A549 (cell line): ENCODE data around the gene THAP3. TPM values are rescaled to one million over a fixed set of nuclear protein-coding genes. Genes with fewer than 3 reads are reported as not detected.

ENCODE experiments used
- ATAC-seq, 2 experiments: fragments of 200-7000 bp in 1 of 2; fragments of >200 bp in 1 of 2; cut with Nextera tagmentation in 1 of 2; cut with Tn5 transposase in 1 of 2; 3 replicates each; pipeline versions ENCODE4 v1.8.0 to v1.9.1; 2018 to 2020; ENCODE audit warnings: mild to moderate bottlenecking in 1 of 2, moderate library complexity in 1 of 2
- CTCF ChIA-PET: fragments of 300-600 bp; sonication (Branson Sonifier 250); formaldehyde crosslinking; extraction: SDS; loops from one replicate; lab custom pipeline; 2021; ENCODE audit warnings: antibody characterized with exemption, inconsistent platforms; lab: Yijun Ruan, JAX
- POLR2A ChIA-PET: fragments of 350-600 bp; formaldehyde crosslinking; extraction: SDS; loops from one replicate; lab custom pipeline; 2021; ENCODE audit warnings: antibody characterized with exemption, inconsistent platforms; lab: Yijun Ruan, JAX
- DNase-seq, 2 experiments: peaks; one replicate each; pipeline versions ENCODE4 v3.0.0 to v3.0.0-alpha.2; 2011 to 2016; ENCODE audit warnings: low read depth in 1 of 2, low spot score in 1 of 2
- FAIRE-seq: peaks from 2 replicates; lab custom pipeline; 2011; peaks lifted over from hg19 to GRCh38; lab: Jason Lieb, UNC
- H3K27ac ChIP-seq, 2 experiments: fragments of >200 bp; sonication (Bioruptor Twin); formaldehyde crosslinking; 3 replicates each; pipeline ENCODE4 v1.5.1; 2016 to 2017
- H3K4me1 ChIP-seq: fragments of >200 bp; sonication (Bioruptor Twin); formaldehyde crosslinking; 3 replicates; pipeline ENCODE4 v1.6.1; 2016
- H3K4me2 ChIP-seq: fragments of >200 bp; sonication (Bioruptor Twin); formaldehyde crosslinking; 3 replicates; pipeline ENCODE4 v1.6.1; 2016
- H3K4me3 ChIP-seq: fragments of >200 bp; sonication (Bioruptor Twin); formaldehyde crosslinking; 3 replicates; pipeline ENCODE4 v1.5.1; 2016
- H3K9me3 ChIP-seq: fragments of >200 bp; sonication (Bioruptor Twin); formaldehyde crosslinking; 3 replicates; pipeline ENCODE4 v1.6.1; 2016
- ATOH8 ChIP-seq: fragments of 250-450 bp; sonication (Bioruptor Pico); IDR thresholded peaks from 2 replicates; pipeline ENCODE4 v1.5.0; 2020; ENCODE audit warnings: low read depth, mild to moderate bottlenecking, moderate library complexity
- BHLHE40 ChIP-seq: IDR thresholded peaks from 2 replicates; pipeline ENCODE4 v1.6.1; 2012; ENCODE audit warnings: low read depth, low read length, inconsistent platforms
- CEBPB ChIP-seq, 2 experiments: fragments of >200 bp in 1 of 2; sonication (Bioruptor Twin) in 1 of 2; formaldehyde crosslinking in 1 of 2; IDR thresholded peaks; 2 replicates each; pipeline ENCODE4 v1.6.1; 2012 to 2016
- CHD2 ChIP-seq: fragments of 150-350 bp; IDR thresholded peaks from 2 replicates; pipeline ENCODE4 v1.6.1; 2014; ENCODE audit warnings: low read length; ENCODE audit not compliant: partially characterized antibody
- EHMT2 ChIP-seq: fragments of 200-600 bp; sonication (generic); IDR thresholded peaks from 2 replicates; pipeline ENCODE4 v1.6.1; 2016; ENCODE audit warnings: antibody characterized with exemption, low read depth, mild to moderate bottlenecking, moderate library complexity
- ELK1 ChIP-seq: fragments of 150-350 bp; IDR thresholded peaks from 2 replicates; pipeline ENCODE4 v1.6.1; 2014; ENCODE audit warnings: low read depth, mild to moderate bottlenecking, low read length
- FOSB ChIP-seq: fragments of 250-450 bp; sonication (Bioruptor Pico); IDR thresholded peaks from 2 replicates; pipeline ENCODE4 v1.5.0; 2020; ENCODE audit warnings: mild to moderate bottlenecking, moderate library complexity
- GATA3 ChIP-seq: IDR thresholded peaks from 2 replicates; pipeline ENCODE4 v1.6.1; 2012; ENCODE audit warnings: borderline replicate concordance
- HDAC2 ChIP-seq: fragments of 200-600 bp; sonication (generic); IDR thresholded peaks from 2 replicates; pipeline ENCODE4 v1.6.1; 2016
- HOXA7 ChIP-seq: fragments of 250-450 bp; sonication (Bioruptor Pico); IDR thresholded peaks from 2 replicates; pipeline ENCODE4 v1.5.0; 2020; ENCODE audit warnings: mild to moderate bottlenecking, moderate library complexity
- KDM5A ChIP-seq: fragments of 200-600 bp; sonication (generic); IDR thresholded peaks from 2 replicates; pipeline ENCODE4 v1.6.1; 2016; ENCODE audit warnings: antibody characterized with exemption, mild to moderate bottlenecking
- NPAS2 ChIP-seq: fragments of 250-450 bp; sonication (Bioruptor Pico); IDR thresholded peaks from 2 replicates; pipeline ENCODE4 v1.8.0; 2022; ENCODE audit warnings: mild to moderate bottlenecking, moderate library complexity, borderline replicate concordance
- POLR2AphosphoS2 ChIP-seq: conservative IDR thresholded peaks from 2 replicates; pipeline ENCODE4 v1.6.1; 2012; ENCODE audit warnings: low read length, improper control_type of control experiment, inconsistent platforms
- SMC3 ChIP-seq: fragments of >200 bp; sonication (Bioruptor Twin); formaldehyde crosslinking; IDR thresholded peaks from 3 replicates; pipeline ENCODE4 v1.6.1; 2018; ENCODE audit warnings: inconsistent platforms
- SREBF2 ChIP-seq: fragments of 450-650 bp; IDR thresholded peaks from 2 replicates; pipeline ENCODE4 v1.6.1; 2014; ENCODE audit warnings: mild to moderate bottlenecking, moderate library complexity
- USF2 ChIP-seq: fragments of 450-650 bp; IDR thresholded peaks from 2 replicates; pipeline ENCODE4 v1.6.1; 2014; ENCODE audit warnings: antibody characterized with exemption
- ZFP36 ChIP-seq: fragments of 450-650 bp; IDR thresholded peaks from 2 replicates; pipeline ENCODE4 v1.6.1; 2014; ENCODE audit warnings: borderline replicate concordance; ENCODE audit not compliant: partially characterized antibody
- ZNF302 ChIP-seq: fragments of 250-450 bp; sonication (Bioruptor Pico); IDR thresholded peaks from 2 replicates; pipeline ENCODE4 v1.9.0; 2021; ENCODE audit warnings: inconsistent platforms, mild to moderate bottlenecking, moderate library complexity
- WGBS: methylation state at CpG from one replicate; pipeline ENCODE4 v1.1.6; 2017; ENCODE audit errors: missing lambda C conversion rate; 5-methylcytosine and 5-hydroxymethylcytosine counted together
- polyA plus RNA-seq, 4 experiments: library from polyadenylated mRNA; depleted of rRNA in 3 of 4; stranded (reverse); fragments of >200 nt; fragmentation: RNase III in 1 of 4; extraction: RNeasy Plus Mini Kit Qiagen cat#74134 plus additional on column Dnase treatment in 1 of 4; gene quantifications; 2 replicates in 3 of 4; 3 replicates in 1 of 4; pipeline ENCODE4 v1.2.3, GENCODE V29; 2011 to 2017
- TF ChIP-seq, protein P1 (sequence below): IDR thresholded peaks from 2 replicates; pipeline ENCODE4 v1.6.1; 2012; ENCODE audit warnings: low read depth, borderline replicate concordance
- TF ChIP-seq, protein P2 (sequence below): fragments of >200 bp; sonication (Bioruptor Twin); formaldehyde crosslinking; IDR thresholded peaks from 3 replicates; pipeline ENCODE4 v1.5.1; 2016

THAP3 gene
- polyA plus RNA-seq, 2 of the 4 experiments (the other 2 are of a cell fraction), result 6.5 to 12.0 TPM

- H3K4me1 ChIP-seq, result no peaks in the 10 kb centered on the region
- ChIA-PET CTCF (interaction anchor here (1.3 kb wide), 1 partner anchor 15 kb away, joined by 3 read pairs; no protein-coding TSS in a partner anchor), POLR2A (no interaction called here)
- H3K4me2 ChIP-seq, result no peak overlapping the region
- 85% methylated on average over 2 of the region's 2 CpGs for WGBS
- TF ChIP-seq FOSB (CRISPR knock-in tag), result no peak
- TF ChIP-seq HOXA7 (CRISPR knock-in tag), result no peak
- TF ChIP-seq, protein P1, sequence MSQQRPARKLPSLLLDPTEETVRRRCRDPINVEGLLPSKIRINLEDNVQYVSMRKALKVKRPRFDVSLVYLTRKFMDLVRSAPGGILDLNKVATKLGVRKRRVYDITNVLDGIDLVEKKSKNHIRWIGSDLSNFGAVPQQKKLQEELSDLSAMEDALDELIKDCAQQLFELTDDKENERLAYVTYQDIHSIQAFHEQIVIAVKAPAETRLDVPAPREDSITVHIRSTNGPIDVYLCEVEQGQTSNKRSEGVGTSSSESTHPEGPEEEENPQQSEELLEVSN, result no peak
- TF ChIP-seq, protein P2, sequence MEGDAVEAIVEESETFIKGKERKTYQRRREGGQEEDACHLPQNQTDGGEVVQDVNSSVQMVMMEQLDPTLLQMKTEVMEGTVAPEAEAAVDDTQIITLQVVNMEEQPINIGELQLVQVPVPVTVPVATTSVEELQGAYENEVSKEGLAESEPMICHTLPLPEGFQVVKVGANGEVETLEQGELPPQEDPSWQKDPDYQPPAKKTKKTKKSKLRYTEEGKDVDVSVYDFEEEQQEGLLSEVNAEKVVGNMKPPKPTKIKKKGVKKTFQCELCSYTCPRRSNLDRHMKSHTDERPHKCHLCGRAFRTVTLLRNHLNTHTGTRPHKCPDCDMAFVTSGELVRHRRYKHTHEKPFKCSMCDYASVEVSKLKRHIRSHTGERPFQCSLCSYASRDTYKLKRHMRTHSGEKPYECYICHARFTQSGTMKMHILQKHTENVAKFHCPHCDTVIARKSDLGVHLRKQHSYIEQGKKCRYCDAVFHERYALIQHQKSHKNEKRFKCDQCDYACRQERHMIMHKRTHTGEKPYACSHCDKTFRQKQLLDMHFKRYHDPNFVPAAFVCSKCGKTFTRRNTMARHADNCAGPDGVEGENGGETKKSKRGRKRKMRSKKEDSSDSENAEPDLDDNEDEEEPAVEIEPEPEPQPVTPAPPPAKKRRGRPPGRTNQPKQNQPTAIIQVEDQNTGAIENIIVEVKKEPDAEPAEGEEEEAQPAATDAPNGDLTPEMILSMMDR, result no peak
- no peak for TF ChIP-seq ZFP36
- TF ChIP-seq HDAC2, result no peak
- TF ChIP-seq POLR2AphosphoS2, result no peak
- no peak for TF ChIP-seq ZNF302 (CRISPR knock-in tag)
- TF ChIP-seq NPAS2 (CRISPR knock-in tag), result no peak
- TF ChIP-seq CEBPB (IDR thresholded peaks at IDR 0.05), result no peak
- TF ChIP-seq CHD2, result no peak
- no peak for TF ChIP-seq BHLHE40
- TF ChIP-seq SMC3, result no peak
- TF ChIP-seq GATA3, result no peak
- no peak for TF ChIP-seq SREBF2
- TF ChIP-seq KDM5A, result no peak
- H3K27ac ChIP-seq, result no peak overlapping the region
- no peak overlapping the region for H3K4me3 ChIP-seq
- FAIRE-seq, result no peak
- ATAC-seq, result no peak
- H3K9me3 ChIP-seq, result no peaks in the 10 kb centered on the region
- DNase-seq, result no peak
These were observed 47.9 kb downstream of the THAP3 start for GRCh38 chr1:6672558-6672957.

- no peak for DNase-seq
- H3K4me2 ChIP-seq, result no peak overlapping the region
- POLR2A ChIA-PET, result no interaction called here
- H3K27ac ChIP-seq, result no peak overlapping the region
- ATAC-seq, result no peak
- FAIRE-seq, result no peak
- H3K9me3 ChIP-seq, result no peaks in the 10 kb centered on the region
- CTCF ChIA-PET, result no interaction called here
- H3K4me1 ChIP-seq, result no peaks in the 10 kb centered on the region
- TF ChIP-seq CHD2 (no peak), USF2 (no peak), ELK1 (no peak), ATOH8 (CRISPR knock-in tag) (no peak), EHMT2 (no peak), SREBF2 (no peak), CEBPB (IDR thresholded peaks at IDR 0.05) (no peak)
- WGBS, result 93% methylated on average over 5 of the region's 5 CpGs
- no peak overlapping the region for H3K4me3 ChIP-seq
These were observed 49.2 kb downstream of the THAP3 start for GRCh38 chr1:6673816-6674398.
